OCI-LY1 (cell line): Measurements from ENCODE around the gene LRRN4.
"Not testable (repeated sequence)": the region's sequence is repeated elsewhere in the genome, so short reads cannot be mapped to it uniquely, and the experiment has no call there.

ENCODE experiments used
- H2AFZ ChIP-seq: fragments of 200-600 bp; sonication (generic), shearing (Covaris generic); 2 replicates; pipeline ENCODE4 v1.6.0; 2014; ENCODE audit warnings: antibody characterized with exemption, mild to moderate bottlenecking, low read length
- H3F3A ChIP-seq: fragments of 200-600 bp; sonication (generic), shearing (Covaris generic); 2 replicates; pipeline ENCODE4 v1.6.0; 2014; ENCODE audit warnings: mild to moderate bottlenecking, antibody characterized with exemption, low read length, moderate library complexity; ENCODE audit not compliant: insufficient read depth
- H3K27ac ChIP-seq: fragments of 200-600 bp; sonication (generic); 2 replicates; pipeline ENCODE4 v1.5.1; 2014; ENCODE audit warnings: low read length, mixed run types, mild to moderate bottlenecking, low read depth; ENCODE audit not compliant: poor library complexity, severe bottlenecking
- H3K27me3 ChIP-seq: fragments of 200-600 bp; sonication (generic); 2 replicates; pipeline ENCODE4 v1.6.0; 2014; ENCODE audit warnings: antibody characterized with exemption, mild to moderate bottlenecking, low read length, moderate library complexity; ENCODE audit not compliant: insufficient read depth
- H3K36me3 ChIP-seq: fragments of 200-600 bp; sonication (generic); 2 replicates; pipeline ENCODE4 v1.6.1; 2014; ENCODE audit warnings: mild to moderate bottlenecking, antibody characterized with exemption, low read length, moderate library complexity, mixed read lengths; ENCODE audit not compliant: insufficient read depth
- H3K4me1 ChIP-seq: fragments of 200-600 bp; sonication (generic); 2 replicates; pipeline ENCODE4 v1.5.1; 2014; ENCODE audit warnings: mild to moderate bottlenecking, low read length, moderate library complexity; ENCODE audit not compliant: insufficient read depth, severe bottlenecking
- H3K4me2 ChIP-seq: fragments of 200-600 bp; sonication (generic), shearing (Covaris generic); 2 replicates; pipeline ENCODE4 v1.6.1; 2014; ENCODE audit warnings: low read length
- H3K4me3 ChIP-seq: fragments of 200-600 bp; sonication (generic); 2 replicates; pipeline ENCODE4 v1.5.1; 2014; ENCODE audit warnings: low read length, low read depth, mild to moderate bottlenecking, mixed read lengths; ENCODE audit not compliant: poor library complexity, severe bottlenecking
- H3K79me2 ChIP-seq: fragments of 200-600 bp; shearing (Covaris generic); 2 replicates; pipeline ENCODE4 v1.6.1; 2016; ENCODE audit warnings: mixed run types, low read length, mixed read lengths; ENCODE audit not compliant: insufficient read depth
- H3K9ac ChIP-seq: fragments of 200-600 bp; sonication (generic), shearing (Covaris generic); 2 replicates; pipeline ENCODE4 v1.6.1; 2014; ENCODE audit warnings: mild to moderate bottlenecking, low read length, mixed read lengths
- H3K9me2 ChIP-seq: fragments of 200-600 bp; sonication (generic), shearing (Covaris generic); 2 replicates; pipeline ENCODE4 v1.6.1; 2014; ENCODE audit warnings: low read depth, mild to moderate bottlenecking, low read length, mixed read lengths
- H3K9me3 ChIP-seq: fragments of 200-600 bp; shearing (Covaris generic); 2 replicates; pipeline ENCODE4 v1.6.1; 2014; ENCODE audit warnings: low read length, mixed read lengths
- H4K20me1 ChIP-seq: fragments of 200-600 bp; sonication (generic), shearing (Covaris generic); 2 replicates; pipeline ENCODE4 v1.6.0; 2016; ENCODE audit warnings: mild to moderate bottlenecking, low read length; ENCODE audit not compliant: insufficient read depth
- CTCF ChIP-seq: fragments of 200-600 bp; sonication (generic), shearing (Covaris generic); IDR thresholded peaks from 2 replicates; pipeline ENCODE4 v1.5.1; 2017; ENCODE audit warnings: mild to moderate bottlenecking, antibody characterized with exemption, low read length, moderate library complexity, mixed read lengths
- EZH2 ChIP-seq: fragments of 200-600 bp; sonication (generic), shearing (Covaris generic); IDR thresholded peaks from 2 replicates; pipeline ENCODE4 v1.8.0; 2017; ENCODE audit warnings: borderline replicate concordance, mixed run types, mild to moderate bottlenecking, antibody characterized with exemption, low read length, moderate library complexity, mixed read lengths

The LRRN4 gene

GRCh38 chr20:6036213-6036612 is 17.6 kb downstream of the LRRN4 start:
- H3K27ac ChIP-seq = no peak overlapping the region
- H3F3A ChIP-seq = no peaks in the 10 kb centered on the region
- no peaks in the 10 kb centered on the region for H3K79me2 ChIP-seq
- H3K9me2 ChIP-seq = no peaks in the 10 kb centered on the region
- no peaks in the 10 kb centered on the region for H4K20me1 ChIP-seq
- H3K4me2 ChIP-seq = no peak overlapping the region
- H3K4me1 ChIP-seq = no peaks in the 10 kb centered on the region
- no peaks in the 10 kb centered on the region for H3K27me3 ChIP-seq
- H3K9me3 ChIP-seq = no peaks in the 10 kb centered on the region
- H3K36me3 ChIP-seq = peaks cover 75% of the 10 kb centered on the region
- no peak overlapping the region for H3K9ac ChIP-seq
- H3K4me3 ChIP-seq = no peak overlapping the region
- no peak for TF ChIP-seq CTCF
- TF ChIP-seq EZH2 = no peak
- no peak overlapping the region for H2AFZ ChIP-seq

GRCh38 chr20:6034134-6034969 is 19.5 kb downstream of the LRRN4 start:
- Histone ChIP-seq H4K20me1 (no peaks in the 10 kb centered on the region), H3K36me3 (peaks cover 69% of the 10 kb centered on the region), H3K27me3 (no peaks in the 10 kb centered on the region), H3K9me3 (no peaks in the 10 kb centered on the region), H3K4me1 (no peaks in the 10 kb centered on the region), H3F3A (no peaks in the 10 kb centered on the region), H3K9me2 (no peaks in the 10 kb centered on the region), H3K4me3 (no peak overlapping the region), H3K9ac (no peak overlapping the region), H2AFZ (no peak overlapping the region), H3K79me2 (no peaks in the 10 kb centered on the region), H3K4me2 (no peak overlapping the region), H3K27ac (no peak overlapping the region)
- TF ChIP-seq EZH2 (no peak), CTCF (no peak)

- H3K4me2 ChIP-seq, H2AFZ ChIP-seq, H4K20me1 ChIP-seq, H3K4me3 ChIP-seq, H3K27me3 ChIP-seq, H3K79me2 ChIP-seq, H3K9me2 ChIP-seq, H3K4me1 ChIP-seq, H3K27ac ChIP-seq, H3F3A ChIP-seq, H3K9ac ChIP-seq, H3K9me3 ChIP-seq: not testable (repeated sequence)
- peaks cover 58% of the 10 kb centered on the region for H3K36me3 ChIP-seq
Measured at GRCh38 chr20:6032907-6033306, 21.0 kb downstream of the LRRN4 start.
